GM12878 (cell line): ENCODE data around the gene WDR48. TPM values are rescaled to one million over a fixed set of nuclear protein-coding genes. Genes with fewer than 3 reads are reported as not detected.

ENCODE experiments used
- ATAC-seq: fragments of 200-7000 bp; cut with Tn5 transposase; 3 replicates; pipeline ENCODE4 v1.9.1; 2020; ENCODE audit warnings: mild to moderate bottlenecking, moderate library complexity
- BruUV-seq: library from RNA; stranded (reverse); fragments of 400-500 nt; replicated peaks from 2 replicates; lab custom pipeline; 2021; lab: Mats Ljungman, UMichigan
- CTCF ChIA-PET: fragments of 300-600 bp; sonication (Branson Sonifier 250); formaldehyde crosslinking; extraction: SDS; loops from one replicate; lab custom pipeline; 2021; ENCODE audit warnings: inconsistent platforms; lab: Yijun Ruan, JAX
- POLR2A ChIA-PET: fragments of 350-600 bp; formaldehyde crosslinking; extraction: SDS; loops from one replicate; lab custom pipeline; 2021; ENCODE audit warnings: inconsistent platforms; lab: Charles Lee
- RAD21 ChIA-PET: fragments of 300-600 bp; sonication (Branson Sonifier 250); formaldehyde crosslinking; loops from one replicate; lab custom pipeline; 2023; ENCODE audit warnings: antibody characterized with exemption; ENCODE audit not compliant: unreplicated experiment; lab: Charles Lee
- SMC1A ChIA-PET: fragments of 300-600 bp; sonication (Branson Sonifier 250); formaldehyde crosslinking; loops from one replicate; lab custom pipeline; 2023; ENCODE audit not compliant: unreplicated experiment, uncharacterized antibody; lab: Charles Lee
- DNase-seq: peaks from one replicate; pipeline ENCODE4 v3.0.0-alpha.2; 2011; ENCODE audit warnings: low read depth, low spot score
- FAIRE-seq: peaks from 3 replicates; lab custom pipeline; 2011; peaks lifted over from hg19 to GRCh38; lab: Jason Lieb, UNC
- H2AFZ ChIP-seq: 2 replicates; pipeline ENCODE4 v1.6.0; 2011; ENCODE audit warnings: low read depth, low read length, control low read depth; ENCODE audit not compliant: control insufficient read depth
- H3K27ac ChIP-seq: 2 replicates; pipeline ENCODE4 v1.5.1; 2011; ENCODE audit warnings: control low read depth; ENCODE audit not compliant: control insufficient read depth, insufficient read depth
- H3K27me3 ChIP-seq, 2 experiments: replicated peaks in 1 of 2; 2 replicates each; pipeline versions ENCODE4 v1.6.0 to v1.6.1; 2011; ENCODE audit warnings: low read length in 1 of 2; ENCODE audit not compliant: control insufficient read depth in 2 of 2, insufficient read depth in 2 of 2
- H3K36me3 ChIP-seq, 2 experiments: 2 replicates each; pipeline ENCODE4 v1.5.1; 2011; ENCODE audit warnings: low read length in 1 of 2; ENCODE audit not compliant: control insufficient read depth in 2 of 2, insufficient read depth in 2 of 2
- H3K4me1 ChIP-seq: 2 replicates; pipeline ENCODE4 v1.6.1; 2011; ENCODE audit warnings: mild to moderate bottlenecking, low read length, moderate library complexity, mixed read lengths; ENCODE audit not compliant: control insufficient read depth, insufficient read depth
- H3K4me2 ChIP-seq: 2 replicates; pipeline ENCODE4 v1.6.0; 2011; ENCODE audit warnings: control low read depth; ENCODE audit not compliant: control insufficient read depth, insufficient read depth
- H3K4me3 ChIP-seq: fragments of 200-600 bp; sonication (generic); 2 replicates; pipeline ENCODE4 v1.5.1; 2016
- H3K79me2 ChIP-seq: 2 replicates; pipeline ENCODE4 v1.6.0; 2011; ENCODE audit warnings: low read length; ENCODE audit not compliant: control insufficient read depth, insufficient read depth
- H3K9ac ChIP-seq: 2 replicates; pipeline ENCODE4 v1.8.0; 2011; ENCODE audit warnings: low read length, control low read depth, mixed read lengths; ENCODE audit not compliant: control insufficient read depth, insufficient read depth
- H3K9me3 ChIP-seq: replicated peaks from 3 replicates; pipeline ENCODE4 v1.5.1; 2011; ENCODE audit warnings: mild to moderate bottlenecking, low read length; ENCODE audit not compliant: control insufficient read depth, insufficient read depth
- H4K20me1 ChIP-seq: 2 replicates; pipeline ENCODE4 v1.6.0; 2011; ENCODE audit not compliant: control insufficient read depth, insufficient read depth
- CBX3 ChIP-seq: fragments of 200-600 bp; sonication (generic); IDR thresholded peaks from 2 replicates; pipeline ENCODE4 v1.6.1; 2016; ENCODE audit warnings: low read depth, borderline replicate concordance
- IRF3 ChIP-seq: fragments of 450-650 bp; IDR thresholded peaks from 2 replicates; pipeline ENCODE4 v1.6.1; 2014; ENCODE audit warnings: mild to moderate bottlenecking
- MEF2A ChIP-seq: IDR thresholded peaks from 2 replicates; pipeline ENCODE4 v1.6.1; 2011; ENCODE audit warnings: low read depth, mild to moderate bottlenecking, low read length, moderate library complexity; ENCODE audit not compliant: insufficient read depth
- RELB ChIP-seq: fragments of 450-650 bp; IDR thresholded peaks from 2 replicates; pipeline ENCODE4 v1.6.1; 2017; ENCODE audit warnings: low read depth, mild to moderate bottlenecking, moderate library complexity
- REST ChIP-seq: IDR thresholded peaks from 2 replicates; pipeline ENCODE4 v1.6.1; 2012; ENCODE audit warnings: mild to moderate bottlenecking, low read depth, low read length
- ZNF274 ChIP-seq: IDR thresholded peaks from one replicate; pipeline ENCODE4 v1.8.0; 2011; ENCODE audit not compliant: insufficient read length, insufficient read depth
- WGBS: methylation state at CpG from one replicate; pipeline ENCODE4 v1.1.6; 2016; ENCODE audit warnings: low lambda C conversion rate; ENCODE audit not compliant: insufficient replicate concordance, insufficient coverage; ENCODE audit errors: missing lambda C conversion rate; 5-methylcytosine and 5-hydroxymethylcytosine counted together
- in situ Hi-C: fragments of 300-500 bp; cut with MboI; formaldehyde crosslinking; loops from 9 replicates; pipeline ENCODE4 v1.14.3; 2018; ENCODE audit warnings: mixed read lengths
- intact Hi-C: fragments of 100-400 bp; cut with micrococcal nuclease; formaldehyde crosslinking; loops from one replicate; pipeline ENCODE4 v1.14.2; 2022; ENCODE audit not compliant: unreplicated experiment
- polyA plus RNA-seq, 11 experiments: library from polyadenylated mRNA; depleted of rRNA in 4 of 11; unstranded in 6 of 11; stranded (reverse) in 5 of 11; fragments of >200 nt; fragmentation: Nextera tagmentation in 4 of 11; fragmentation: Illumina TruSeq in 1 of 11; extraction: Ambion mirVana in 4 of 11; extraction: Trizol in 1 of 11; gene quantifications; 1 replicate in 1 of 11; 2 replicates in 10 of 11; pipeline versions ENCODE4 v1.2.1 to v1.2.3, GENCODE V29; 2011 to 2016; ENCODE audit warnings: inconsistent platforms in 2 of 11, missing spikeins in 2 of 11, low read depth in 1 of 11
- total RNA-seq, 4 experiments: library from RNA; depleted of rRNA in 3 of 4; stranded (reverse); fragments of >200 nt in 3 of 4; fragmentation: Illumina TruSeq in 1 of 4; extraction: Trizol in 1 of 4; gene quantifications; 2 replicates each; pipeline versions ENCODE4 v1.2.1 to v1.2.3, GENCODE V29; 2013 to 2021

Gene WDR48
- total and polyA plus RNA-seq, 10 of the 15 experiments (the other 5 are each of a cell fraction or from before 2014, with no cell fraction given), result 16.8 to 43.8 (median 29.0) TPM

GRCh38 chr3:39127908-39128304 is 76.1 kb downstream of the WDR48 start:
- RAD21 ChIA-PET, result interaction anchor here (1.1 to 4.2 kb wide), 5 partner anchors 21 to 163 kb away, joined by 3 to 40 read pairs (median 8); no protein-coding TSS in a partner anchor
- CTCF ChIA-PET, result interaction anchor here (1.0 to 4.5 kb wide), 11 partner anchors 11 to 250 kb away, joined by 3 to 47 read pairs (median 6); partner anchors contain the start of gene XIRP1
- Histone ChIP-seq H3K4me2 (no peak overlapping the region), H3K9me3 (no peaks in the 10 kb centered on the region), H3K4me3 (no peak overlapping the region), H4K20me1 (no peaks in the 10 kb centered on the region), H3K27me3 (no peaks in the 10 kb centered on the region), H3K79me2 (no peaks in the 10 kb centered on the region), H3K36me3 (no peaks in the 10 kb centered on the region), H3K27ac (no peak overlapping the region), H3K4me1 (peaks cover 15% of the 10 kb centered on the region), H3K9ac (no peak overlapping the region), H2AFZ (no peak overlapping the region)
- TF ChIP-seq REST (no peak), ZNF274 (no peak), IRF3 (no peak), RELB (no peak), MEF2A (no peak), CBX3 (no peak)
- POLR2A ChIA-PET, result interaction anchor here (0.6 kb wide), 1 partner anchor 23 kb away, joined by 3 read pairs; no protein-coding TSS in a partner anchor
- no TSS peak for BruUV-seq
- SMC1A ChIA-PET, result interaction anchor here (0.7 to 4.8 kb wide), 12 partner anchors 10 to 168 kb away, joined by 3 to 45 read pairs (median 5); partner anchors contain the start of gene XIRP1
- WGBS, result 6% methylated on average over 1 of the region's 1 CpG
- DNase-seq (no peak), FAIRE-seq (no peak), ATAC-seq (no peak)
- intact Hi-C loops (no loop called here), in situ Hi-C loops (no loop called here)
